D721Med (cell line): ENCODE data around the gene NAA25.

ENCODE experiments used
- DNase-seq: peaks from one replicate; pipeline ENCODE4 v3.0.0; 2011; ENCODE audit warnings: low spot score; ENCODE audit not compliant: insufficient read length
- FAIRE-seq: peaks from 2 replicates; lab custom pipeline; 2011; peaks lifted over from hg19 to GRCh38; lab: Jason Lieb, UNC
- TF ChIP-seq, protein P1 (sequence below): IDR thresholded peaks from 2 replicates; pipeline ENCODE4 v1.5.1; 2012; ENCODE audit warnings: mild to moderate bottlenecking, control low read depth; ENCODE audit not compliant: insufficient read depth; ENCODE audit errors: missing control alignments

NAA25 gene

DNA sequence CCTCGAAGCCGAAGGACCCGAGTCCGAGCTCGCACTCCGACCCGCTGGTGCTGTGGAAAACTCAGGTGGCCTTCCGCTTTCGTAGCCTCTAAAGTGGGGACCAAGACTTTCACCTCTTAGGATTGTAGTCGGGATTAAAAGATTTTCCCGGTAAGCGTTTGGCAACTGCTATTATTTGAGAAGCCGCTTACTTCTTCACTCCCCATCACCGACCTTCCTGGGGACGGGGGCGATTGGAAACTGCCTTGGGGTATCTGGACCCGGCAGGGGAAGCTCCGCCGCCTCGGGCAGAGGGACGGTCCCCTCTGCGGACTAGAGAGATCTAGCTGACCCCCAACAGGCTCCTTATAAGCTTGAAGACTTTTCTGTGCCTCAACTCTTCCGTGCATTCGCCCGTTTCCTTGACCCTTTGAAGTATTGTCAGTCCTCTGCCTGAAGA, 17.4 kb upstream of the NAA25 start:
- FAIRE-seq (no peak), DNase-seq (peak; percentile 37)
- TF ChIP-seq, protein P1, sequence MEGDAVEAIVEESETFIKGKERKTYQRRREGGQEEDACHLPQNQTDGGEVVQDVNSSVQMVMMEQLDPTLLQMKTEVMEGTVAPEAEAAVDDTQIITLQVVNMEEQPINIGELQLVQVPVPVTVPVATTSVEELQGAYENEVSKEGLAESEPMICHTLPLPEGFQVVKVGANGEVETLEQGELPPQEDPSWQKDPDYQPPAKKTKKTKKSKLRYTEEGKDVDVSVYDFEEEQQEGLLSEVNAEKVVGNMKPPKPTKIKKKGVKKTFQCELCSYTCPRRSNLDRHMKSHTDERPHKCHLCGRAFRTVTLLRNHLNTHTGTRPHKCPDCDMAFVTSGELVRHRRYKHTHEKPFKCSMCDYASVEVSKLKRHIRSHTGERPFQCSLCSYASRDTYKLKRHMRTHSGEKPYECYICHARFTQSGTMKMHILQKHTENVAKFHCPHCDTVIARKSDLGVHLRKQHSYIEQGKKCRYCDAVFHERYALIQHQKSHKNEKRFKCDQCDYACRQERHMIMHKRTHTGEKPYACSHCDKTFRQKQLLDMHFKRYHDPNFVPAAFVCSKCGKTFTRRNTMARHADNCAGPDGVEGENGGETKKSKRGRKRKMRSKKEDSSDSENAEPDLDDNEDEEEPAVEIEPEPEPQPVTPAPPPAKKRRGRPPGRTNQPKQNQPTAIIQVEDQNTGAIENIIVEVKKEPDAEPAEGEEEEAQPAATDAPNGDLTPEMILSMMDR: no peak

DNA sequence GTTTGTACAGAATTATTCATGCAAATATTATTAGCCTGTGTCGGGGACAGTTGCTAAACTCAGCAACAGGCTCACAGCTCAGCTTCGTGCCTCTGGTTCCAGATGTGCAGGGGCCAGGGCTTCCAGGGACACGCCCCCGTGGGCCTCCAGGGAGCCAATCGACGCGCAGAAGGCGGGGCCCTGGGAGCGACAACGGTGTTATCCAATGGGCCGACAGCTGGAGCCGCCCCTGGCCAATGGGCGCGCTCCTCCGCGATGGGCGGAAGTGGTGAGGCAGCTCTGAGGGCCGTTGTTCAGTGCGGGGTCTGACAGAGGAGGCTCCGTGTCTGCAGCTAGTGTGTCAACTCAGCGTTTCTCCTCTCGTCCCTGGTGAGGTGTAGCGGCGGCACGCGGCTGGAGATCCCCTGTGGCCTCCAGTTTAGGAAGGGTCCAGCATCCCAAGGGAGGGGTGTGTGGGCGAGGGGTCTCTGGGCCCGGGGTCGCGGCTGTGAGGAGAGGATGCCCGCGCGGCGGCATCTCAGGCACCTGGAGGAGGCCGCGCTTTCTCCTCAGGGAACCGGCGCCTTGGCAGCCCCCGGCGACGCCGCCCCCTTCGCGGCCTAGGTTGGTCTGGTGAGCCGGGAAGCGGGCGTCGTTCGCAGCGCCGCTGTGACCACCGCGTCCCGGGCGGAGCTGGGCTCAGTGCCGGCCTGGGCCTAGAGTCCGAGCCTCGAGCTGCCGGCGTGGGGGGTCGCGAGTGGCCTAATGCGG, 16.8 kb upstream of the NAA25 start, which contains the start of gene TRAFD1:
TRAFD1 (plus strand) TSS at position 311 of the 750 bp plus-strand sequence. CDS start 4,963 bp downstream, outside the sequence.
- TF ChIP-seq, protein P1: no peak
- no peak for FAIRE-seq
- peak; percentile 97 for DNase-seq

DNA sequence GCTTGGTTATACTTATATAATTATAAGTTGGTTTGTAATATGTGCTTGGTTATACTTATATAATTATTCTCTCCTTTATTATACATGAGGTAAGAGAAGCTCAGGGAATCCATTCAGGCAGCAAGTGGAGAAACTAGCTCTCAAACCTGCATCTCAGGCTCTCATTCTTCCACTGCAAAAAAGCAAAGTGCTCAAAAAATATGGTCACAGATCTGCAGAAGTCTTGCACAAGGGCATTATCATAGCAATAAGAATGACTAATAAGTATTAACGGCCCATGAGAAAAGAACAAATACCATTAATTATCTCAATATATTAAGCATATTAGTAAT, 16.3 kb upstream of the NAA25 start:
- TF ChIP-seq, protein P1: no peak
- no peak for DNase-seq
- no peak for FAIRE-seq

DNA sequence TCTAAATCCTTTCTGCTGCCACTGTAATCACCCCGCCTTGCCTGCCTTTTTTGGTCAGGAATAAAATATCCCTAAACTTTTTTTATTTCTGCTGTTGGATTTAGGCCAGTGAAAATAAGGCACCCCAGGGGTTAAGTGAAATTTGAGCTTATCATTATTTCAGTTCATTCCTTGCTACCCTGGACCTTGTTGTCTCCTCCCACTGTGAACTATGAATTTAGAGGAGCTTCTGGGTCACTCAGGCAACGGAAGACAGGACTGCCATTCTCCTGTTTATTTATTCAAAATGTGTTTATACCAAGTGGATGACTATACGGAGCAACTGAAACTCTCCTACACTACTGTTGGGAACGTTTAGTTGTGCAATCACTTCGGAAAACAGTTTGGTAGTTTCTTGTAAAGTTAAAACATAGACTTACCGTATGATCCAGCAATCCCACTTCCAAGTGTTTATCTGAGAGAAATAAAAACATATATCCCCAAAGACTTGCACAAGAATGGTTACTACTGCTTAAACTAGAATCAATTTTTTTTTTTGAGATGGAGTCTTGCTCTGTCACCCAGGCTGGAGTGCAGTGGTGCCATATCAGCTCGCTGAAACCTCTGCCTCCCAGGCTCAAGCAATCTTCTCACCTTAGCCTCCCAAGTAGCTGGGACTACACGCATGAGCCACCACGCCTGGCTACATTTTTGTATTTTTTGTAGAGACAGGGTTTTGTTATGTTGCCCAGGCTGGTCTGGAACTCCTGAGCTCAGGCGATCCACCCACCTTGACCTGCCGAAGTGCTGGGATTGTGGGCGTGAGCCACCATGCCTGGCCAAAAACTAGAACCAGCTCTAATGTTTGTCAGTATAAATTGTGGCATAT, 14.5 kb upstream of the NAA25 start:
- TF ChIP-seq, protein P1: no peak
- FAIRE-seq: no peak
- DNase-seq: no peak

DNA sequence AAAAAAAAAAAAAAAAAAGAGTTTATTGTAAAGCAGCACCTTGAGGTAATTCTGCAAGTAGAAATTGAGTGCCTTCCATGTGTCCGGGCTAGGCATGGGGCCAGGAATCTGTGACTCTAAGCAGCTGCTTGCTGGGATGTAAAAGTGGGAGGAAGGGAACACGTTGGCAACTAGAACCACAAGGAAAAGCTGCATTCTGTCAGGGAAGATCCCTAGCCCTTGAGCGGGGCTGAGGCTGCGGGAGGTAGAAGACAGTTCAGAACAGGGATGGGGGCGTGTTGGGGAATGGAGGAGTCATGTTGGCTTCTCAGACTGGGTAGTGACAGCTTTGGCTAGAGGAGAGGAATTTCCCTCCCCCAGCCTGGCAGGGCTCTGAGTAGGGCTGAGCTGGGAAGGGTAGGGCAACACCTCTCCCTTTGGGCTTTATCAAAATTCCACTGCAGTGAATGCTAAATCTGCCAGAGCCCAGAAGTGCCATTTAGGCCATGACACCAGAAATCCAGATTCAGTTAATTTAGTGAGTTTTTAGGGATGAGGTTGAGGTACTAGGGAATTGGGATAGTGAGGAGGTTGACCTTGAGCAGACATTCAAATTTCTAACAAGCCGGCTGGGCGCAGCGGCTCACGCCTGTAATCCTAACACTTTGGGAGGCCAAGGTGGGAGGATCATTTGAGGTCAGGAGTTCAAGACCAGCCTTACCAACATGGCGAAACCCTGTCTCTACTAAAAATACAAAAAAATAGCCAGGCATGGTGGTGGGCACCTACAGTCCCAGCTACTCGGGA, 13.4 kb upstream of the NAA25 start:
- FAIRE-seq: no peak
- TF ChIP-seq, protein P1: no peak
- DNase-seq: no peak

DNA sequence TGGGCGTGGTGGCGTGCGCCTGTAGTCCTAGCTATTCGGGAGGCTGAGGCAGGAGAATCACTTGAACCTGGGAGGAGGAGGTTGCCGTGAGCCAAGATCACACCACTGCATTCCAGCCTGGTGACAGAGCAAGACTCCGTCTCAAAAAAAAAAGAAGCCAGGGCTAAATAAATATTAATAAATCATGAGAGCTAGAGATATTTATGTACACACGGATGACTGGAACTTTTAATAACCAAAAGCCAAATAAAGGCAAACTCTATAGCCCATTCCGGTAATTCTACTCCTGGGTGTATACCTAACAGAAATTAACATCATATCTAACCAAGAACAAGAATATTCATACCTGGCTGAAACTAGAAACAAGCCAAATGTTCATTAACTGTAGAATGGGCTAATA, 9.1 kb upstream of the NAA25 start:
- FAIRE-seq (no peak), DNase-seq (no peak)
- TF ChIP-seq, protein P1: no peak
